ENCODE measurements around the gene DBI.
A peak's percentile ranks its signal among the peaks of the same experiment; 100 is the strongest.

DBI gene

DNA sequence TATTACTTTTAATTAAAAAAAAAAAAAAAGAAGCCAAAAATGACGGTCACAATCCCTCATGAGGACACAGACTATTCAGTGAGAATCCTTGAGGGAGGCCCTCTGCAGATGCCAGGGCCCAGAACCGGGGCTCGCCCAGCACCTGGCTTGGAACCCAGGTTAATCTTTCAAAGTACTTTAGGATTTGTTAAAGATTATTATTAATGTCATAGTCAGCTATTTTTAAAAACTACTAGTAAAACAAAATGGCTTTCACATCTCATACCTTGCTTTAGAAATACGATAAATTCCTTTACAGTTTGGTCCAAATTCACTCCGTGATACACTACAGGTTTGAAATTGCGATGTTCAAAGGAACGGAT lies 27.2 kb upstream of the DBI start:
- Histone ChIP-seq H3K9ac (ENCODE audit: low read depth, low read length) (no peak overlapping the region), H3K4me1 (ENCODE audit: insufficient read depth, low read length) (peaks cover 17% of the 10 kb centered on the region), H3K36me3 (ENCODE audit: insufficient read depth, low read length) (no peaks in the 10 kb centered on the region), H3K27me3 (ENCODE audit: insufficient read depth, low read length, poor library complexity) (no peaks in the 10 kb centered on the region), H3K4me3 (ENCODE audit: low read depth in 1 of 2, low read length in 2 of 2) (no peak overlapping the region), H3K4me2 (ENCODE audit: insufficient read depth, low read length) (peak overlapping the region; percentile 45; the same call in 1 of the 2 replicates), H3K27ac (ENCODE audit: low read length) (0 out of 2 replicates have a peak overlapping the region, but pooled peaks have one; percentile 40), H2AFZ (ENCODE audit: low read depth, low read length) (0 out of 2 replicates have a peak overlapping the region, but pooled peaks have one; percentile 27), H3K9me3 (ENCODE audit: insufficient read depth, low read length, severe bottlenecking) (no peaks in the 10 kb centered on the region), H4K20me1 (ENCODE audit: insufficient read depth, low read length) (no peaks in the 10 kb centered on the region), H3K79me2 (ENCODE audit: insufficient read depth, low read length) (no peaks in the 10 kb centered on the region)
- no peak for DNase-seq
- TF ChIP-seq EZH2 (IDR thresholded peaks at IDR 0.05; ENCODE audit: borderline replicate concordance, low read depth, low read length, severe bottlenecking), result no peak
- TF ChIP-seq, protein P1, sequence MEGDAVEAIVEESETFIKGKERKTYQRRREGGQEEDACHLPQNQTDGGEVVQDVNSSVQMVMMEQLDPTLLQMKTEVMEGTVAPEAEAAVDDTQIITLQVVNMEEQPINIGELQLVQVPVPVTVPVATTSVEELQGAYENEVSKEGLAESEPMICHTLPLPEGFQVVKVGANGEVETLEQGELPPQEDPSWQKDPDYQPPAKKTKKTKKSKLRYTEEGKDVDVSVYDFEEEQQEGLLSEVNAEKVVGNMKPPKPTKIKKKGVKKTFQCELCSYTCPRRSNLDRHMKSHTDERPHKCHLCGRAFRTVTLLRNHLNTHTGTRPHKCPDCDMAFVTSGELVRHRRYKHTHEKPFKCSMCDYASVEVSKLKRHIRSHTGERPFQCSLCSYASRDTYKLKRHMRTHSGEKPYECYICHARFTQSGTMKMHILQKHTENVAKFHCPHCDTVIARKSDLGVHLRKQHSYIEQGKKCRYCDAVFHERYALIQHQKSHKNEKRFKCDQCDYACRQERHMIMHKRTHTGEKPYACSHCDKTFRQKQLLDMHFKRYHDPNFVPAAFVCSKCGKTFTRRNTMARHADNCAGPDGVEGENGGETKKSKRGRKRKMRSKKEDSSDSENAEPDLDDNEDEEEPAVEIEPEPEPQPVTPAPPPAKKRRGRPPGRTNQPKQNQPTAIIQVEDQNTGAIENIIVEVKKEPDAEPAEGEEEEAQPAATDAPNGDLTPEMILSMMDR (IDR thresholded peaks at IDR 0.05; ENCODE audit: borderline replicate concordance, extremely low read depth, low read length, poor library complexity, severe bottlenecking), result no peak
- no peak for ATAC-seq (ENCODE audit: insufficient read depth, low read depth)

DNA sequence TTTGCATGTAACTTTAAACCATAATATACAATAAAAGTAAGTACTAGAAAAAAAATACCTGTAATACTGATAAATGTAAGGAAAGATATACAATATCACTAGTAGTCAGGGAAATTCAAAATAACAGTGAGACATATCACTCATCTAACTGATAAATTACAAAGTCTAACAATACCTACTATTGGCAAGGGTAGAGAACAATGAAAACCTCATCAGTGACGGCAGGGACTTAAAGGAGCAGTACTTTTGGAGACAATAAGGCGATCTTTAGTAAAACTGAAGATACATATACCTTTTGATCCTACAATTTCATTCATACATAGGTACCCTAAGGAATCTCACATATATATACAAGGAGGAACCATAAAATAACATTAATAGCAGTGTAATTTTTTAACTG lies 25.1 kb upstream of the DBI start:
- Histone ChIP-seq H4K20me1 (ENCODE audit: insufficient read depth, low read length) (no peaks in the 10 kb centered on the region), H3K27me3 (ENCODE audit: insufficient read depth, low read length, poor library complexity) (no peaks in the 10 kb centered on the region), H3K9me3 (ENCODE audit: insufficient read depth, low read length, severe bottlenecking) (no peaks in the 10 kb centered on the region), H3K79me2 (ENCODE audit: insufficient read depth, low read length) (no peaks in the 10 kb centered on the region), H3K4me1 (ENCODE audit: insufficient read depth, low read length) (peaks cover 17% of the 10 kb centered on the region), H3K36me3 (ENCODE audit: insufficient read depth, low read length) (no peaks in the 10 kb centered on the region), H2AFZ (ENCODE audit: low read depth, low read length) (no peak overlapping the region), H3K4me2 (ENCODE audit: insufficient read depth, low read length) (no peak overlapping the region), H3K4me3 (ENCODE audit: low read depth in 1 of 2, low read length in 2 of 2) (no peak overlapping the region), H3K27ac (ENCODE audit: low read length) (no peak overlapping the region), H3K9ac (ENCODE audit: low read depth, low read length) (no peak overlapping the region)
- no peak for ATAC-seq (ENCODE audit: insufficient read depth, low read depth)
- TF ChIP-seq EZH2 (IDR thresholded peaks at IDR 0.05; ENCODE audit: borderline replicate concordance, low read depth, low read length, severe bottlenecking), result no peak
- TF ChIP-seq, protein P1 (IDR thresholded peaks at IDR 0.05; ENCODE audit: borderline replicate concordance, extremely low read depth, low read length, poor library complexity, severe bottlenecking), result no peak
- no peak for DNase-seq

DNA sequence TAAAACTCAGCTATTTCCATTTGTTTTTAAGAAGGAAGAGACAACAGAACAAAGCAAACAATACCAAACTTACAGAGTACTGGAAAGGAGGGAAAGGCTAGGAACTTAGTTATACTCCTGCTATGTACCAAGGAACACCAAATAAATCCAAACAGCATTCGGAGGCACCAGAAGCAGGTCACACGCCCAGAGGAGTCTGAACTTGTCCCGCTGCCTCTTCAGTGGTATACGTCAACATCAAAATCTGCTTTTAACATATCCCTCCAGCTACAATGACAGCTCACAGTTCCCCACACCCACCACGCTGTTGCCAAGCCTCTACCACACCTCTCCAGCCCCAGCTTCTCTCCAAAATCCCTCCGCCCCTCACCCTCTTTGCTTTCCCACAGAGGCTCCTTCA lies 17.5 kb upstream of the DBI start:
- H3K27ac ChIP-seq (ENCODE audit: low read length), result no peak overlapping the region

More for the DNA sequence above, 17.5 kb upstream of the DBI start:
- Histone ChIP-seq H3K4me2 (ENCODE audit: insufficient read depth, low read length) (no peak overlapping the region), H3K9ac (ENCODE audit: low read depth, low read length) (no peak overlapping the region), H3K27me3 (ENCODE audit: insufficient read depth, low read length, poor library complexity) (no peaks in the 10 kb centered on the region), H3K79me2 (ENCODE audit: insufficient read depth, low read length) (no peaks in the 10 kb centered on the region), H3K9me3 (ENCODE audit: insufficient read depth, low read length, severe bottlenecking) (no peaks in the 10 kb centered on the region), H2AFZ (ENCODE audit: low read depth, low read length) (no peak overlapping the region), H4K20me1 (ENCODE audit: insufficient read depth, low read length) (no peaks in the 10 kb centered on the region), H3K36me3 (ENCODE audit: insufficient read depth, low read length) (no peaks in the 10 kb centered on the region), H3K4me1 (ENCODE audit: insufficient read depth, low read length) (no peaks in the 10 kb centered on the region), H3K4me3 (ENCODE audit: low read depth in 1 of 2, low read length in 2 of 2) (no peak overlapping the region)
- ATAC-seq (ENCODE audit: insufficient read depth, low read depth) (no peak), DNase-seq (no peak)
- TF ChIP-seq, protein P1 (IDR thresholded peaks at IDR 0.05; ENCODE audit: borderline replicate concordance, extremely low read depth, low read length, poor library complexity, severe bottlenecking), result no peak
- no peak for TF ChIP-seq EZH2 (IDR thresholded peaks at IDR 0.05; ENCODE audit: borderline replicate concordance, low read depth, low read length, severe bottlenecking)

Measured in DND-41 (cell line).